GM13976 (cell line): Measurements from ENCODE around the gene ANKMY1.

Experiments used
- DNase-seq: peaks from one replicate; pipeline ENCODE4 v3.0.0; 2012; ENCODE audit warnings: low spot score
- CTCF ChIP-seq: IDR thresholded peaks from 2 replicates; pipeline ENCODE4 v1.5.1; 2012; ENCODE audit warnings: borderline replicate concordance, mild to moderate bottlenecking; ENCODE audit not compliant: insufficient read depth; ENCODE audit errors: extremely low read depth, missing control alignments, control extremely low read depth
- in situ Hi-C: fragments of 300-500 bp; cut with MboI; formaldehyde crosslinking; loops from one replicate; pipeline ENCODE4 v1.12.0; 2022; ENCODE audit warnings: low sequenced_read_pairs, mixed read lengths, inconsistent platforms; ENCODE audit not compliant: unreplicated experiment

The ANKMY1 gene

GRCh38 chr2:240442891-240443715 is 114.7 kb downstream of the ANKMY1 start:
- no peak for DNase-seq
- in situ Hi-C loops: loop anchor here (25.0 kb wide), 2 partner anchors 206 to 281 kb away; no protein-coding TSS in a partner anchor
- no peak for TF ChIP-seq CTCF

GRCh38 chr2:240441993-240442411 is 115.8 kb downstream of the ANKMY1 start:
- in situ Hi-C loops: loop anchor here (25.0 kb wide), 2 partner anchors 205 to 280 kb away; no protein-coding TSS in a partner anchor
- no peak for DNase-seq
- no peak for TF ChIP-seq CTCF

- in situ Hi-C loops: loop anchor here (25.0 kb wide), 2 partner anchors 204 to 279 kb away; no protein-coding TSS in a partner anchor
- no peak for DNase-seq
- no peak for TF ChIP-seq CTCF
Observed at GRCh38 chr2:240441326-240441992, 116.3 kb downstream of the ANKMY1 start.

- no peak for TF ChIP-seq CTCF
- in situ Hi-C loops: loop anchor here (25.0 kb wide), 2 partner anchors 204 to 279 kb away; no protein-coding TSS in a partner anchor
- no peak for DNase-seq
Observed at GRCh38 chr2:240440704-240441320, 117.0 kb downstream of the ANKMY1 start.

GRCh38 chr2:240440251-240440650 is 117.5 kb downstream of the ANKMY1 start:
- no peak for DNase-seq
- in situ Hi-C loops: loop anchor here (25.0 kb wide), 2 partner anchors 203 to 278 kb away; no protein-coding TSS in a partner anchor
- TF ChIP-seq CTCF: no peak

- DNase-seq: no peak
- no peak for TF ChIP-seq CTCF
- in situ Hi-C loops: loop anchor here (25.0 kb wide), 2 partner anchors 202 to 277 kb away; no protein-coding TSS in a partner anchor
Observed at GRCh38 chr2:240439698-240440151, 118.1 kb downstream of the ANKMY1 start.
